Prostate gland (tissue), 2 donors: Measurements from ENCODE around the gene KCND3.

Experiments used
- CTCF ChIP-seq, 4 experiments: fragments of 200-600 bp in 2 of 4; fragments of 450-650 bp in 2 of 4; sonication (generic) in 2 of 4; IDR thresholded peaks; 1 replicate in 3 of 4; 2 replicates in 1 of 4; pipeline ENCODE4 v1.5.1; 2016 to 2019; ENCODE audit warnings: antibody characterized with exemption in 4 of 4, mild to moderate bottlenecking in 2 of 4, moderate library complexity in 2 of 4
- POLR2A ChIP-seq: fragments of 450-650 bp; IDR thresholded peaks from one replicate; pipeline ENCODE4 v1.6.1; 2016; ENCODE audit warnings: antibody characterized with exemption, mild to moderate bottlenecking

- TF ChIP-seq CTCF (IDR thresholded peaks at IDR 0.05) (no peak), POLR2A (no peak)
Observed at GRCh38 chr1:111737216-111738132, 252.0 kb downstream of the KCND3 start.
